ENCODE results near the gene ECE1. TPM values are rescaled to one million over a fixed set of nuclear protein-coding genes. Genes with fewer than 3 reads are reported as not detected.

The ECE1 gene
- total RNA-seq, 2 donors from 2014 or later = 83.7 to 152 TPM

- DNase-seq (ENCODE audit: low spot score) = no peak
- Histone ChIP-seq H3K36me3 (no peaks in the 10 kb centered on the region), H3K9me3 (no peaks in the 10 kb centered on the region), H3K27ac (peak overlapping the region; percentile 88 to 91), H3K4me1 (peaks cover 0 to 67% of the 10 kb centered on the region in 2 donors), H3K27me3 (no peaks in the 10 kb centered on the region), H3K4me3 (no peak overlapping the region)
- TF ChIP-seq CTCF (IDR thresholded peaks at IDR 0.05) = no peak
These were observed 42.5 kb upstream of the ECE1 start for GRCh38 chr1:21332554-21333311.

- H3K4me3 ChIP-seq = no peak overlapping the region
- H3K27ac ChIP-seq = peak overlapping the region; percentile 78 to 91
- H3K36me3 ChIP-seq = no peaks in the 10 kb centered on the region
- no peaks in the 10 kb centered on the region for H3K9me3 ChIP-seq
- DNase-seq (ENCODE audit: low spot score) = no peak
- peaks cover 0 to 67% of the 10 kb centered on the region in 2 donors for H3K4me1 ChIP-seq
- H3K27me3 ChIP-seq = no peaks in the 10 kb centered on the region
- no peak for TF ChIP-seq CTCF (IDR thresholded peaks at IDR 0.05)
These were observed 41.7 kb upstream of the ECE1 start for GRCh38 chr1:21331752-21332478.

- H3K4me3 ChIP-seq = no peak overlapping the region
- H3K9me3 ChIP-seq = no peaks in the 10 kb centered on the region
- H3K27me3 ChIP-seq = no peaks in the 10 kb centered on the region
- H3K27ac ChIP-seq = peak overlapping the region in 1 of 2 donors; percentile 53
- no peak for DNase-seq (ENCODE audit: low spot score)
- peaks cover 0 to 67% of the 10 kb centered on the region in 2 donors for H3K4me1 ChIP-seq
- H3K36me3 ChIP-seq = no peaks in the 10 kb centered on the region
- TF ChIP-seq CTCF (IDR thresholded peaks at IDR 0.05) = no peak
These were observed 40.3 kb upstream of the ECE1 start for GRCh38 chr1:21330544-21330943.

- peaks cover 5 to 67% of the 10 kb centered on the region in 2 donors for H3K4me1 ChIP-seq
- H3K36me3 ChIP-seq = no peaks in the 10 kb centered on the region
- H3K4me3 ChIP-seq = no peak overlapping the region
- no peak for DNase-seq (ENCODE audit: low spot score)
- peak overlapping the region; percentile 2 to 9 for H3K27ac ChIP-seq
- no peak for TF ChIP-seq CTCF (IDR thresholded peaks at IDR 0.05)
- H3K9me3 ChIP-seq = no peaks in the 10 kb centered on the region
- H3K27me3 ChIP-seq = no peaks in the 10 kb centered on the region
These were observed 39.1 kb upstream of the ECE1 start for GRCh38 chr1:21329209-21329844.

- Histone ChIP-seq H3K27ac (peak overlapping the region; percentile 88 to 94), H3K36me3 (no peaks in the 10 kb centered on the region), H3K4me3 (no peak overlapping the region), H3K27me3 (no peaks in the 10 kb centered on the region), H3K9me3 (no peaks in the 10 kb centered on the region), H3K4me1 (peaks cover 5 to 67% of the 10 kb centered on the region in 2 donors)
- DNase-seq (ENCODE audit: low spot score) = no peak
- TF ChIP-seq CTCF (IDR thresholded peaks at IDR 0.05) = no peak
These were observed 37.5 kb upstream of the ECE1 start for GRCh38 chr1:21327566-21328323.

Measured in right atrium auricular region (tissue), 2 donors.